HepG2 (cell line): ENCODE measurements around the gene MYL9. TPM values are rescaled to one million over a fixed set of nuclear protein-coding genes. Genes with fewer than 3 reads are reported as not detected.

Experiments used
- CEBPG ChIP-seq: IDR thresholded peaks from 2 replicates; pipeline ENCODE4 v1.6.1; 2016
- FOXA3 ChIP-seq: IDR thresholded peaks from 2 replicates; pipeline ENCODE4 v1.6.1; 2016; ENCODE audit warnings: missing genetic modification reagents, missing compliant biosample characterization
- HNF1A ChIP-seq, 2 experiments: sonication (generic) in 1 of 2; formaldehyde crosslinking in 1 of 2; IDR thresholded peaks; 2 replicates each; pipeline versions ENCODE4 v1.4.0 to v1.6.1; 2016 to 2020; ENCODE audit warnings: borderline replicate concordance in 1 of 2, low read depth in 1 of 2, mild to moderate bottlenecking in 1 of 2, missing genetic modification reagents in 1 of 2
- NR2F2 ChIP-seq: IDR thresholded peaks from 2 replicates; pipeline ENCODE4 v1.6.1; 2012; ENCODE audit warnings: low read depth, inconsistent platforms, borderline replicate concordance
- PCBP1 ChIP-seq: fragments of 200-400 bp; formaldehyde crosslinking; IDR thresholded peaks from 2 replicates; pipeline ENCODE4 v1.6.1; 2017; ENCODE audit warnings: mild to moderate bottlenecking, low read depth, low read length, borderline replicate concordance
- ZNF251 ChIP-seq: sonication (generic); formaldehyde crosslinking; IDR thresholded peaks from 2 replicates; pipeline ENCODE4 v1.9.0; 2021; ENCODE audit warnings: mild to moderate bottlenecking, missing genetic modification reagents
- ZNF770 ChIP-seq: sonication (generic); formaldehyde crosslinking; IDR thresholded peaks from 2 replicates; pipeline ENCODE4 v1.5.0; 2020; ENCODE audit warnings: mild to moderate bottlenecking, missing genetic modification reagents
- polyA plus RNA-seq, 8 experiments: library from polyadenylated mRNA; depleted of rRNA in 3 of 8; stranded (reverse) in 7 of 8; unstranded in 1 of 8; fragments of >200 nt; fragmentation: Illumina TruSeq in 4 of 8; extraction: Trizol in 4 of 8; gene quantifications; 2 replicates each; pipeline versions ENCODE4 v1.2.1 to v1.2.3, GENCODE V29; 2011 to 2016; ENCODE audit warnings: low read depth in 4 of 8, missing spikeins in 1 of 8, mixed read lengths in 1 of 8; ENCODE audit not compliant: insufficient read depth in 1 of 8
- total RNA-seq, 5 experiments: library from RNA; depleted of rRNA; stranded (reverse); fragments of >200 nt; fragmentation: Illumina TruSeq; extraction: Trizol; gene quantifications; 2 replicates each; pipeline ENCODE4 v1.2.3, GENCODE V29; 2016; ENCODE audit warnings: low read depth in 1 of 5

MYL9 gene
- total and polyA plus RNA-seq, 2 of the 13 experiments (the other 11 are each of a cell fraction or from before 2014, with no cell fraction given), result 0.87 to 2.2 TPM

GRCh38 chr20:36540551-36541211 lies 638 bp upstream of the MYL9 start (continued):
- TF ChIP-seq ZNF251 (CRISPR knock-in tag) (no peak), FOXA3 (no peak), HNF1A (IDR thresholded peaks at IDR 0.05; ENCODE audit: low read depth) (no peak), HNF1A (CRISPR knock-in tag; IDR thresholded peaks at IDR 0.05; ENCODE audit: borderline replicate concordance) (no peak), PCBP1 (peak; percentile 78; the same call in 1 of the 2 replicates), CEBPG (CRISPR knock-in tag) (no peak), NR2F2 (no peak), ZNF770 (no peak)
